Measurements from ENCODE around the gene LTB4R2.

LTB4R2 gene

GRCh38 chr14:24311837-24312615 lies 2.1 kb downstream of the LTB4R2 start:
- TF ChIP-seq, protein P1, sequence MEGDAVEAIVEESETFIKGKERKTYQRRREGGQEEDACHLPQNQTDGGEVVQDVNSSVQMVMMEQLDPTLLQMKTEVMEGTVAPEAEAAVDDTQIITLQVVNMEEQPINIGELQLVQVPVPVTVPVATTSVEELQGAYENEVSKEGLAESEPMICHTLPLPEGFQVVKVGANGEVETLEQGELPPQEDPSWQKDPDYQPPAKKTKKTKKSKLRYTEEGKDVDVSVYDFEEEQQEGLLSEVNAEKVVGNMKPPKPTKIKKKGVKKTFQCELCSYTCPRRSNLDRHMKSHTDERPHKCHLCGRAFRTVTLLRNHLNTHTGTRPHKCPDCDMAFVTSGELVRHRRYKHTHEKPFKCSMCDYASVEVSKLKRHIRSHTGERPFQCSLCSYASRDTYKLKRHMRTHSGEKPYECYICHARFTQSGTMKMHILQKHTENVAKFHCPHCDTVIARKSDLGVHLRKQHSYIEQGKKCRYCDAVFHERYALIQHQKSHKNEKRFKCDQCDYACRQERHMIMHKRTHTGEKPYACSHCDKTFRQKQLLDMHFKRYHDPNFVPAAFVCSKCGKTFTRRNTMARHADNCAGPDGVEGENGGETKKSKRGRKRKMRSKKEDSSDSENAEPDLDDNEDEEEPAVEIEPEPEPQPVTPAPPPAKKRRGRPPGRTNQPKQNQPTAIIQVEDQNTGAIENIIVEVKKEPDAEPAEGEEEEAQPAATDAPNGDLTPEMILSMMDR (IDR thresholded peaks at IDR 0.05; ENCODE audit: insufficient read depth, low read length, poor library complexity, severe bottlenecking) = no peak
- Histone ChIP-seq H3K36me3 (ENCODE audit: control insufficient read depth, insufficient read depth, low read length) (peaks cover 7% of the 10 kb centered on the region), H3K27me3 (replicated peaks; ENCODE audit: control insufficient read depth, insufficient read depth, low read length) (no peaks in the 10 kb centered on the region), H3K4me3 (replicated peaks; ENCODE audit: low read depth, low read length) (peak overlapping the region; percentile 63)
- DNase-seq (ENCODE audit: extremely low read depth, insufficient read length) = no peak

- H3K4me3 ChIP-seq (replicated peaks; ENCODE audit: low read depth, low read length) = peak overlapping the region; percentile 15; the same call in 1 of the 2 replicates
- DNase-seq (ENCODE audit: extremely low read depth, insufficient read length) = no peak
- no peaks in the 10 kb centered on the region for H3K27me3 ChIP-seq (replicated peaks; ENCODE audit: control insufficient read depth, insufficient read depth, low read length)
- H3K36me3 ChIP-seq (ENCODE audit: control insufficient read depth, insufficient read depth, low read length) = peaks cover 3% of the 10 kb centered on the region
- TF ChIP-seq, protein P1 (IDR thresholded peaks at IDR 0.05; ENCODE audit: insufficient read depth, low read length, poor library complexity, severe bottlenecking) = no peak
These were observed 3.0 kb downstream of the LTB4R2 start for GRCh38 chr14:24312736-24313507.

- Histone ChIP-seq H3K27me3 (replicated peaks; ENCODE audit: control insufficient read depth, insufficient read depth, low read length) (no peaks in the 10 kb centered on the region), H3K36me3 (ENCODE audit: control insufficient read depth, insufficient read depth, low read length) (no peaks in the 10 kb centered on the region; the same call in 1 of the 2 replicates), H3K4me3 (replicated peaks; ENCODE audit: low read depth, low read length) (no peak overlapping the region)
- no peak for DNase-seq (ENCODE audit: extremely low read depth, insufficient read length)
- TF ChIP-seq, protein P1 (IDR thresholded peaks at IDR 0.05; ENCODE audit: insufficient read depth, low read length, poor library complexity, severe bottlenecking) = no peak
These were observed 4.0 kb downstream of the LTB4R2 start for GRCh38 chr14:24313913-24314312.

GRCh38 chr14:24314377-24315193 lies 4.6 kb downstream of the LTB4R2 start:
- H3K27me3 ChIP-seq (replicated peaks; ENCODE audit: control insufficient read depth, insufficient read depth, low read length) = no peaks in the 10 kb centered on the region
- H3K36me3 ChIP-seq (ENCODE audit: control insufficient read depth, insufficient read depth, low read length) = no peaks in the 10 kb centered on the region; the same call in 1 of the 2 replicates
- DNase-seq (ENCODE audit: extremely low read depth, insufficient read length) = no peak
- TF ChIP-seq, protein P1 (IDR thresholded peaks at IDR 0.05; ENCODE audit: insufficient read depth, low read length, poor library complexity, severe bottlenecking) = no peak
- H3K4me3 ChIP-seq (replicated peaks; ENCODE audit: low read depth, low read length) = no peak overlapping the region

DNA sequence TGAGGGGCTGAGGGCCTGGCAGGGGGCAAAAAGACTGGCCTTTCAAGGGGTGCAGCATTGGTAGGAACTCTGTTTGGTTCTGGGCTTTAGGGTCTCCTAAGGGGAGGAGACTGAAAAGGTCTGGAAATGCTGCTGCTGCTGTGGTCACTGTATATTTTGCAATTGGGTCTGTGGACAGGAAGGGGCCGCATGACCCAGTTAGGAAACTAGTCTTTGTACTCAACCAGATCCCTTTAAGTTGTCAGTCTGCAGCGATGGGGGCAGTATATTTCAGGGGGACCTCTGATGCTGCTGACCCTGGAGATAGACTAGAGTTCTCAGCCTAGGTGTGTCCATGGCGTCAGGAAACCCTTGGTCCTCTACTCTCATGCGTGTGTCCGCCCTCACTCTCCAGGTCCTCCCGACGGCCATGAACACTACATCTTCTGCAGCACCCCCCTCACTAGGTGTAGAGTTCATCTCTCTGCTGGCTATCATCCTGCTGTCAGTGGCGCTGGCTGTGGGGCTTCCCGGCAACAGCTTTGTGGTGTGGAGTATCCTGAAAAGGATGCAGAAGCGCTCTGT lies 5.4 kb downstream of the LTB4R2 start:
- no peaks in the 10 kb centered on the region for H3K27me3 ChIP-seq (replicated peaks; ENCODE audit: control insufficient read depth, insufficient read depth, low read length)
- H3K36me3 ChIP-seq (ENCODE audit: control insufficient read depth, insufficient read depth, low read length) = no peaks in the 10 kb centered on the region; the same call in 1 of the 2 replicates
- TF ChIP-seq, protein P1 (IDR thresholded peaks at IDR 0.05; ENCODE audit: insufficient read depth, low read length, poor library complexity, severe bottlenecking) = no peak
- no peak for DNase-seq (ENCODE audit: extremely low read depth, insufficient read length)
- H3K4me3 ChIP-seq (replicated peaks; ENCODE audit: low read depth, low read length) = no peak overlapping the region
